ENCODE results near the gene DOCK4.

- TF ChIP-seq CREB1 (CRISPR knock-in tag; IDR thresholded peaks at IDR 0.05), result no peak
- TF ChIP-seq CTCF (IDR thresholded peaks at IDR 0.05), result no peak
- no peak for TF ChIP-seq E2F4 (CRISPR knock-in tag; IDR thresholded peaks at IDR 0.05; ENCODE audit: borderline replicate concordance, low read depth)
- no peak for TF ChIP-seq SP1 (CRISPR knock-in tag; conservative IDR thresholded peaks at IDR 0.05)
- TF ChIP-seq KAT7 (CRISPR knock-in tag; IDR thresholded peaks at IDR 0.05; ENCODE audit: borderline replicate concordance), result no peak
- TF ChIP-seq CREM (CRISPR knock-in tag; IDR thresholded peaks at IDR 0.05), result no peak
- TF ChIP-seq TEAD4 (CRISPR knock-in tag; IDR thresholded peaks at IDR 0.05), result no peak
- no peak for TF ChIP-seq ZBTB21 (CRISPR knock-in tag; IDR thresholded peaks at IDR 0.05; ENCODE audit: borderline replicate concordance)
- TF ChIP-seq ZNF416 (CRISPR knock-in tag; IDR thresholded peaks at IDR 0.05), result no peak
- no peak for TF ChIP-seq NFE2L1 (CRISPR knock-in tag; IDR thresholded peaks at IDR 0.05)
These were observed 371.1 kb downstream of the DOCK4 start for GRCh38 chr7:111835066-111835465.
